A549 (cell line): ENCODE results near the gene CR1. TPM values are rescaled to one million over a fixed set of nuclear protein-coding genes. Genes with fewer than 3 reads are reported as not detected.

ENCODE experiments used
- ATAC-seq, 2 experiments: fragments of 200-7000 bp in 1 of 2; fragments of >200 bp in 1 of 2; cut with Nextera tagmentation in 1 of 2; cut with Tn5 transposase in 1 of 2; 3 replicates each; pipeline versions ENCODE4 v1.8.0 to v1.9.1; 2018 to 2020; ENCODE audit warnings: mild to moderate bottlenecking in 1 of 2, moderate library complexity in 1 of 2
- CTCF ChIA-PET: fragments of 300-600 bp; sonication (Branson Sonifier 250); formaldehyde crosslinking; extraction: SDS; loops from one replicate; lab custom pipeline; 2021; ENCODE audit warnings: antibody characterized with exemption, inconsistent platforms; lab: Yijun Ruan, JAX
- POLR2A ChIA-PET: fragments of 350-600 bp; formaldehyde crosslinking; extraction: SDS; loops from one replicate; lab custom pipeline; 2021; ENCODE audit warnings: antibody characterized with exemption, inconsistent platforms; lab: Yijun Ruan, JAX
- DNase-seq, 2 experiments: peaks; one replicate each; pipeline versions ENCODE4 v3.0.0 to v3.0.0-alpha.2; 2011 to 2016; ENCODE audit warnings: low read depth in 1 of 2, low spot score in 1 of 2
- FAIRE-seq: peaks from 2 replicates; lab custom pipeline; 2011; peaks lifted over from hg19 to GRCh38; lab: Jason Lieb, UNC
- H3K27ac ChIP-seq, 2 experiments: fragments of >200 bp; sonication (Bioruptor Twin); formaldehyde crosslinking; 3 replicates each; pipeline ENCODE4 v1.5.1; 2016 to 2017
- H3K4me1 ChIP-seq: fragments of >200 bp; sonication (Bioruptor Twin); formaldehyde crosslinking; 3 replicates; pipeline ENCODE4 v1.6.1; 2016
- H3K4me2 ChIP-seq: fragments of >200 bp; sonication (Bioruptor Twin); formaldehyde crosslinking; 3 replicates; pipeline ENCODE4 v1.6.1; 2016
- H3K4me3 ChIP-seq: fragments of >200 bp; sonication (Bioruptor Twin); formaldehyde crosslinking; 3 replicates; pipeline ENCODE4 v1.5.1; 2016
- H3K9me3 ChIP-seq: fragments of >200 bp; sonication (Bioruptor Twin); formaldehyde crosslinking; 3 replicates; pipeline ENCODE4 v1.6.1; 2016
- BHLHE40 ChIP-seq: IDR thresholded peaks from 2 replicates; pipeline ENCODE4 v1.6.1; 2012; ENCODE audit warnings: low read depth, low read length, inconsistent platforms
- CBX2 ChIP-seq: fragments of 200-600 bp; sonication (generic); IDR thresholded peaks from 2 replicates; pipeline ENCODE4 v1.6.1; 2016; ENCODE audit warnings: low read depth, mild to moderate bottlenecking, borderline replicate concordance
- EHF ChIP-seq: fragments of 250-450 bp; sonication (Bioruptor Pico); IDR thresholded peaks from 2 replicates; pipeline ENCODE4 v1.5.0; 2020; ENCODE audit warnings: mild to moderate bottlenecking
- EHMT2 ChIP-seq: fragments of 200-600 bp; sonication (generic); IDR thresholded peaks from 2 replicates; pipeline ENCODE4 v1.6.1; 2016; ENCODE audit warnings: antibody characterized with exemption, low read depth, mild to moderate bottlenecking, moderate library complexity
- ESRRA ChIP-seq: fragments of 150-350 bp; IDR thresholded peaks from 2 replicates; pipeline ENCODE4 v1.6.1; 2014; ENCODE audit warnings: mild to moderate bottlenecking, low read length, borderline replicate concordance
- FOSL2 ChIP-seq, 2 experiments: fragments of 450-650 bp in 1 of 2; fragments of >200 bp in 1 of 2; sonication (Bioruptor Twin) in 1 of 2; formaldehyde crosslinking; IDR thresholded peaks; 2 replicates each; pipeline versions ENCODE4 v1.5.0 to v1.6.1; 2016 to 2020; ENCODE audit warnings: mild to moderate bottlenecking in 1 of 2, moderate library complexity in 1 of 2
- FOXS1 ChIP-seq: fragments of 250-450 bp; sonication (Bioruptor Pico); IDR thresholded peaks from 2 replicates; pipeline ENCODE4 v1.5.0; 2020; ENCODE audit warnings: mild to moderate bottlenecking, moderate library complexity
- HOXA7 ChIP-seq: fragments of 250-450 bp; sonication (Bioruptor Pico); IDR thresholded peaks from 2 replicates; pipeline ENCODE4 v1.5.0; 2020; ENCODE audit warnings: mild to moderate bottlenecking, moderate library complexity
- HOXB5 ChIP-seq: fragments of 250-450 bp; sonication (Bioruptor Pico); IDR thresholded peaks from 2 replicates; pipeline ENCODE4 v1.5.0; 2020; ENCODE audit warnings: mild to moderate bottlenecking, moderate library complexity
- JUN ChIP-seq, 2 experiments: fragments of >200 bp; sonication (Bioruptor Twin); formaldehyde crosslinking; IDR thresholded peaks; 2 replicates in 1 of 2; 3 replicates in 1 of 2; pipeline ENCODE4 v1.6.1; 2016 to 2017
- JUNB ChIP-seq: fragments of >200 bp; sonication (Bioruptor Twin); formaldehyde crosslinking; IDR thresholded peaks from 2 replicates; pipeline ENCODE4 v1.6.1; 2016
- KDM1A ChIP-seq: fragments of 200-600 bp; sonication (generic); IDR thresholded peaks from 2 replicates; pipeline ENCODE4 v1.6.1; 2016; ENCODE audit warnings: low read depth, mild to moderate bottlenecking
- MAX ChIP-seq: IDR thresholded peaks from 2 replicates; pipeline ENCODE4 v1.6.1; 2012
- MAZ ChIP-seq: fragments of 150-350 bp; IDR thresholded peaks from 2 replicates; pipeline ENCODE4 v1.6.1; 2014; ENCODE audit warnings: antibody characterized with exemption, low read depth, low read length, borderline replicate concordance
- NFE2L2 ChIP-seq: fragments of 150-350 bp; conservative IDR thresholded peaks from 2 replicates; pipeline ENCODE4 v1.6.1; 2014; ENCODE audit warnings: low read length
- NPAS2 ChIP-seq: fragments of 250-450 bp; sonication (Bioruptor Pico); IDR thresholded peaks from 2 replicates; pipeline ENCODE4 v1.8.0; 2022; ENCODE audit warnings: mild to moderate bottlenecking, moderate library complexity, borderline replicate concordance
- PBX3 ChIP-seq: IDR thresholded peaks from 2 replicates; pipeline ENCODE4 v1.6.1; 2012
- PHF8 ChIP-seq: fragments of 200-600 bp; sonication (generic); IDR thresholded peaks from 2 replicates; pipeline ENCODE4 v1.6.1; 2016; ENCODE audit warnings: low read depth, mild to moderate bottlenecking, antibody characterized with exemption, moderate library complexity, borderline replicate concordance
- POLR2A ChIP-seq: IDR thresholded peaks from 2 replicates; pipeline ENCODE4 v1.6.1; 2012; ENCODE audit warnings: mild to moderate bottlenecking, low read length
- POLR2AphosphoS2 ChIP-seq: conservative IDR thresholded peaks from 2 replicates; pipeline ENCODE4 v1.6.1; 2012; ENCODE audit warnings: low read length, improper control_type of control experiment, inconsistent platforms
- RAD21 ChIP-seq, 2 experiments: fragments of >200 bp in 1 of 2; sonication (Bioruptor Twin) in 1 of 2; formaldehyde crosslinking in 1 of 2; IDR thresholded peaks in 1 of 2; conservative IDR thresholded peaks in 1 of 2; 2 replicates in 1 of 2; 3 replicates in 1 of 2; pipeline ENCODE4 v1.6.1; 2012 to 2018; ENCODE audit warnings: inconsistent platforms in 1 of 2
- RARB ChIP-seq: fragments of 250-450 bp; sonication (Bioruptor Pico); IDR thresholded peaks from 2 replicates; pipeline ENCODE4 v1.8.0; 2021; ENCODE audit warnings: mild to moderate bottlenecking, moderate library complexity
- ZC3H11A ChIP-seq: fragments of 450-650 bp; IDR thresholded peaks from 2 replicates; pipeline ENCODE4 v1.6.1; 2014; ENCODE audit warnings: antibody characterized with exemption, mild to moderate bottlenecking
- ZSCAN20 ChIP-seq: fragments of 250-450 bp; sonication (Bioruptor Pico); IDR thresholded peaks from 2 replicates; pipeline ENCODE4 v1.8.0; 2022; ENCODE audit warnings: mild to moderate bottlenecking, moderate library complexity
- WGBS: methylation state at CpG from one replicate; pipeline ENCODE4 v1.1.6; 2017; ENCODE audit errors: missing lambda C conversion rate; 5-methylcytosine and 5-hydroxymethylcytosine counted together
- polyA plus RNA-seq, 4 experiments: library from polyadenylated mRNA; depleted of rRNA in 3 of 4; stranded (reverse); fragments of >200 nt; fragmentation: RNase III in 1 of 4; extraction: RNeasy Plus Mini Kit Qiagen cat#74134 plus additional on column Dnase treatment in 1 of 4; gene quantifications; 2 replicates in 3 of 4; 3 replicates in 1 of 4; pipeline ENCODE4 v1.2.3, GENCODE V29; 2011 to 2017

Gene CR1
- polyA plus RNA-seq, 2 of the 4 experiments (the other 2 are of a cell fraction), result not detected

GRCh38 chr1:207603777-207604176 is 107.8 kb downstream of the CR1 start:
- TF ChIP-seq FOSL2 (IDR thresholded peaks at IDR 0.05) (no peak), FOSL2 (CRISPR knock-in tag; IDR thresholded peaks at IDR 0.05) (peak; percentile 35), PHF8 (no peak), JUN (IDR thresholded peaks at IDR 0.05) (no peak), POLR2AphosphoS2 (no peak), JUNB (0 out of 2 replicates have a peak, but pooled peaks have one; percentile 24)
- H3K4me2 ChIP-seq, result peak overlapping the region; percentile 18; the same call in 2 of the 3 replicates
- CTCF ChIA-PET, result no interaction called here

GRCh38 chr1:207605444-207606361 is 109.7 kb downstream of the CR1 start:
- no peaks in the 10 kb centered on the region for H3K4me1 ChIP-seq
- FAIRE-seq (no peak), ATAC-seq (0 out of 6 replicates have a peak, but pooled peaks of 1 of the 2 experiments have one; percentile 36), DNase-seq (no peak)
- no peak overlapping the region for H3K4me3 ChIP-seq
- no peak overlapping the region for H3K27ac ChIP-seq
- TF ChIP-seq NPAS2 (CRISPR knock-in tag) (no peak), CBX2 (no peak), ESRRA (no peak), ZSCAN20 (no peak), RARB (CRISPR knock-in tag) (no peak), HOXA7 (CRISPR knock-in tag) (no peak), HOXB5 (no peak), NFE2L2 (no peak), EHMT2 (no peak)
- no peak overlapping the region for H3K4me2 ChIP-seq
- 75% methylated on average over 7 of the region's 7 CpGs for WGBS
- no peaks in the 10 kb centered on the region for H3K9me3 ChIP-seq
- ChIA-PET POLR2A (no interaction called here), CTCF (no interaction called here)

More at GRCh38 chr1:207603777-207604176, 107.8 kb downstream of the CR1 start:
- FAIRE-seq, result no peak
- Histone ChIP-seq H3K9me3 (no peaks in the 10 kb centered on the region), H3K4me1 (no peaks in the 10 kb centered on the region), H3K27ac (no peak overlapping the region), H3K4me3 (no peak overlapping the region)
- no peak for ATAC-seq
- DNase-seq, result peak in 1 of 2 experiments; percentile 17
- WGBS, result 19% methylated on average over 6 of the region's 6 CpGs
- POLR2A ChIA-PET, result no interaction called here

GRCh38 chr1:207606362-207606755 is 110.4 kb downstream of the CR1 start:
- no peak for ATAC-seq
- TF ChIP-seq FOXS1 (CRISPR knock-in tag) (no peak), RAD21 (conservative IDR thresholded peaks at IDR 0.05 in 1 of 2, IDR thresholded peaks at IDR 0.05 in 1 of 2) (no peak), HOXB5 (no peak), EHF (no peak), NPAS2 (CRISPR knock-in tag) (no peak), PHF8 (no peak), PBX3 (no peak), POLR2A (no peak), BHLHE40 (no peak), EHMT2 (no peak), MAZ (no peak), MAX (no peak), KDM1A (no peak), ZC3H11A (no peak), ZSCAN20 (no peak)
- Histone ChIP-seq H3K4me3 (no peak overlapping the region), H3K4me2 (no peak overlapping the region), H3K4me1 (no peaks in the 10 kb centered on the region), H3K9me3 (no peaks in the 10 kb centered on the region), H3K27ac (no peak overlapping the region)
- ChIA-PET CTCF (interaction anchor here (0.7 kb wide), 1 partner anchor 10 kb away, joined by 3 read pairs; no protein-coding TSS in a partner anchor), POLR2A (no interaction called here)
- no peak for DNase-seq
- FAIRE-seq, result no peak
- 47% methylated on average over 2 of the region's 2 CpGs for WGBS
